Fibroblast of pulmonary artery (primary cell): ENCODE results near the gene MVK.

Experiments used
- DNase-seq: peaks from one replicate; pipeline ENCODE4 v3.0.0-alpha.2; 2010; ENCODE audit warnings: low read depth
- H3K4me3 ChIP-seq: replicated peaks from 2 replicates; pipeline ENCODE4 v1.5.1; 2011; ENCODE audit warnings: low read depth, mild to moderate bottlenecking, control low read depth, low read length, moderate library complexity
- CTCF ChIP-seq: IDR thresholded peaks from 2 replicates; pipeline ENCODE4 v1.5.1; 2011; ENCODE audit warnings: mild to moderate bottlenecking, control low read depth, low read length, inconsistent platforms; ENCODE audit errors: missing control alignments

Gene MVK

GRCh38 chr12:109580272-109580671, 6.7 kb downstream of the MVK start:
- H3K4me3 ChIP-seq: no peak overlapping the region

GRCh38 chr12:109580684-109581333, 7.2 kb downstream of the MVK start:
- no peak for DNase-seq
- H3K4me3 ChIP-seq: no peak overlapping the region
- TF ChIP-seq CTCF: no peak

More at GRCh38 chr12:109580272-109580671, 6.7 kb downstream of the MVK start:
- no peak for DNase-seq
- TF ChIP-seq CTCF: no peak

GRCh38 chr12:109581334-109581691, 7.7 kb downstream of the MVK start:
- TF ChIP-seq CTCF: no peak
- DNase-seq: no peak
- H3K4me3 ChIP-seq: no peak overlapping the region

- peak; percentile 11 for DNase-seq
- no peak overlapping the region for H3K4me3 ChIP-seq
- no peak for TF ChIP-seq CTCF
These were observed 8.3 kb downstream of the MVK start for GRCh38 chr12:109581856-109582255.

GRCh38 chr12:109582636-109583035, 9.0 kb downstream of the MVK start:
- no peak for DNase-seq
- no peak overlapping the region for H3K4me3 ChIP-seq
- TF ChIP-seq CTCF: no peak

GRCh38 chr12:109583733-109584132, 10.1 kb downstream of the MVK start:
- no peak overlapping the region for H3K4me3 ChIP-seq
- no peak for DNase-seq
- TF ChIP-seq CTCF: no peak
